Memory B cell (primary cell): ENCODE data around the gene KCNC3.
A peak's percentile ranks its signal among the peaks of the same experiment; 100 is the strongest.
"Not testable (repeated sequence)": the region's sequence is repeated elsewhere in the genome, so short reads cannot be mapped to it uniquely, and the experiment has no call there.

Experiments
- ATAC-seq: fragments of 150-1000 bp; cut with Tn5 transposase; 2 replicates; pipeline ENCODE4 v1.10.0; 2021; ENCODE audit warnings: low read depth, mild to moderate bottlenecking, moderate library complexity
- DNase-seq, 2 donors: peaks; one replicate each; pipeline ENCODE4 v3.0.0; 2022; ENCODE audit warnings: low spot score in 2 of 2
- H3K27ac Mint-ChIP-seq: one replicate; pipeline ENCODE4 v1.8.0; 2022; ENCODE audit warnings: mild to moderate bottlenecking, moderate library complexity, mixed read lengths
- H3K27me3 Mint-ChIP-seq: one replicate; pipeline ENCODE4 v1.8.0; 2022; ENCODE audit warnings: mixed read lengths
- H3K36me3 Mint-ChIP-seq: one replicate; pipeline ENCODE4 v1.8.0; 2022; ENCODE audit warnings: mild to moderate bottlenecking, mixed read lengths
- H3K4me1 Mint-ChIP-seq: one replicate; pipeline ENCODE4 v1.8.0; 2022; ENCODE audit warnings: mixed read lengths
- H3K4me3 Mint-ChIP-seq: one replicate; pipeline ENCODE4 v1.8.0; 2022; ENCODE audit warnings: mild to moderate bottlenecking, moderate library complexity, mixed read lengths
- H3K9me3 Mint-ChIP-seq: one replicate; pipeline ENCODE4 v1.8.0; 2022; ENCODE audit warnings: mixed read lengths

KCNC3 gene

GRCh38 chr19:50361290-50362029 lies 32.3 kb upstream of the KCNC3 start:
- no peak overlapping the region for H3K27ac Mint-ChIP-seq
- H3K4me1 Mint-ChIP-seq = peaks cover 44% of the 10 kb centered on the region
- H3K27me3 Mint-ChIP-seq = no peaks in the 10 kb centered on the region
- H3K4me3 Mint-ChIP-seq = no peak overlapping the region
- peaks cover 2% of the 10 kb centered on the region for H3K9me3 Mint-ChIP-seq
- H3K36me3 Mint-ChIP-seq = no peaks in the 10 kb centered on the region
- DNase-seq (no peak), ATAC-seq (no peak)

DNA sequence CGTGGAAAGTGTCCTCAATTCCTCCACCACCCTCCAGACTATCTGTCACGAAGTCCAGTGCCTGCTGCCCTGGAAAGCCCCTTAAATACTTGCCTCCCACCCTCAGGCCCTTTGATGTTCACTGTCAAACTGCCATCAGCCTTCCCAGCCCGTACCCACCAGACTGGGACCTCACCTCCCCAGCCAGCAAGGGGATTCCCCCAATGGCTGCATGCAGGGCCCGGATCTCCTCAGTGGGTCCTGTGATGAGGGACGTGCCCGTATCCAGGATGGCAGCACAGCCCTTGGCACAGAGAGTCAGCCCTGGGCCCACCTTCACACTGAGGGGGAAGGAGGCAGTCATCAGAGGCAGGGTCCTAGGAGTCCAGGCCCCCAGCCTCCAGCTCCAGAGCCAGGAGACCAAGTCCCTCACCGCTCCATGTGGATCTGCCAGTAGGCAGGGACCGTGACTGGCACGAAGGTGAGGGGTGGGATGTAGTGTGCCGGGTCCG lies 30.2 kb upstream of the KCNC3 start:
- peaks cover 2% of the 10 kb centered on the region for H3K9me3 Mint-ChIP-seq
- H3K4me3 Mint-ChIP-seq = peak overlapping the region; percentile 93
- no peak for ATAC-seq
- H3K4me1 Mint-ChIP-seq = peaks cover 36% of the 10 kb centered on the region
- no peaks in the 10 kb centered on the region for H3K27me3 Mint-ChIP-seq
- no peak for DNase-seq
- no peaks in the 10 kb centered on the region for H3K36me3 Mint-ChIP-seq
- peak overlapping the region; percentile 97 for H3K27ac Mint-ChIP-seq

DNA sequence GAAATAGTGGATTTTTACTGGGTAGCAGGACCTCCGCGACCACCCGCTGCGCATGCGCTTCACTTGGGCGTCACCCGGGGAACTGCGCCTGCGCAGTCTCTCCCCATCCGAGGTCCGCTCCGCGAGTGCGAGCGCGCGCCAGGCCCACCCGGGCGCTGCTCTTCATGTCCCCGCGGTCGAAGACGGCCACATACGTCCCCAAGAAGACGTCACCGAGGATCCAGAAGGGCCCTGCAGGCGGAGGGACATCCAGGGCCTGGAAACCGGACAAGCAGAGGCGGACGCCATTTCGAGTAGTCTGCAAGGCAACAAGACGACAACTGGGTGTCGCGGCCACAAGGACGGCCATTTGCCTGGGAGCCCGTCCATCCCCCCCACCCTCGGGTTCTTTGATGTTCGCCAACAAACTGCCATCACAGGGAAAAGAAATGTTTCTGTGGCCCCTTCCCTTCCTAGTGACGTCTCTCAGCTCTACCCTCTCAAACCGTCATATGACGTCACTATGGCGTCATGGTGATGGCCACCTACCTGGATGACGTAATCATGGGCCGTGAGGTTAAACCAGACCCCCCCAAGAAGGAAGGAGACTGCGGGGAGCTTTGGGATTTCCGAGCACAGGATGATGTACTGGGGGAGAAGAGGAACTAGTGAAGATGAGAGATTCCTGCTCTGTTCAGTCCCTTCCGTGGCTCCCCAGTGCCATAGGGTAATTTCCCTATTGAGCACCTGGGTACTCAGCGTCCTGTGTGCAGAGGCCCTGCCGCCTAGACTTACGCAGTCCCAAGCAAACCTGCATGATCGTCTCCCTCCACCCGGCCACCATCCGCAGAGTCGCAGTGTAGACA lies 29.5 kb upstream of the KCNC3 start:
- peaks cover 36% of the 10 kb centered on the region for H3K4me1 Mint-ChIP-seq
- peak; percentile 80 to 85 for DNase-seq
- no peaks in the 10 kb centered on the region for H3K36me3 Mint-ChIP-seq

DNA sequence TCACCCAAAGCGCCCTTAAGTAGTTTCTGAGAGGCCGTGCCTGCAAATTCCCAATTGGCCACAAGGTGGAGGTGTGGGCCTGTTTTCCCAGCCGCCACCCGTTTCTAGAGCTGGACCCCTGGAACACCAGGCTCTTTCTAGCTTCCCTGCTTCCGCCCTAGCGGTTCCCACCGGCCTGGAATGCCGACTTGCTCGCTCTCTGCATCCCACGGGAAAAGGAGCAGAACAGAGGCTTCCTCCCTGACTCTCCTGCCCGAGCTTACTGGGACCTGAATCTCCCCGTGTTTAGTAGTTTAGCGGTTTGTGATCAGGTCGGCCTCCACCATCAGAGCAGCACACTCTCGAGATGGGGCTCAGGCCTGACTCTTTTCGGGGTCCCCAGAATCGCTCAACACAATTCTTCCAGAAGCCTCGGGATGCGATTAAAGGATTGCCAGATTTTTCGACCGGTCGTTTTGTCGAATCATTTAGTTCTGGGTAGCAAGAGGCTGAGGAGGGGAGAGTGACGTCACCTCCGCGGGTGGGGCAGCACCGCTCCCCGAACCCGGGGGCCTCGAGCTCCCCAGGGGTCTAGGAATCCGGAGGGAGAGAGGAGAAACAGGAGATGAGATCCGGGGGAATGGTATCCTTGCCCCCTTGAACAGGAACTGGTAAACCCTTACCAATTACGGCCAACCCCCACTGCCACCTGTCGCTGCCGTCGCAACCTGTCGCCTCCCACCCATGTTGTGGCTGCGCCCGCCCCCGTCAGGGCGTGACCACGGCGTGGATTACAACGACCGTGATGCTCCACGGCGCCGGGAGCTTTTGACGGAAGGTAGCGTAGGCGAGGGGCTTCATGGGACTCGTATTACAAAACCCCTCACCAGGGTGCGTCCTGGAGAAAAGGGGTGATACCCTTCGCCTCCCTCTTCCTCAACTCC lies 28.3 kb upstream of the KCNC3 start:
- Mint-ChIP-seq H3K27me3 (no peaks in the 10 kb centered on the region), H3K36me3 (no peaks in the 10 kb centered on the region), H3K9me3 (peaks cover 2% of the 10 kb centered on the region), H3K4me3 (peak overlapping the region; percentile 93), H3K27ac (peak overlapping the region; percentile 97), H3K4me1 (peaks cover 33% of the 10 kb centered on the region)
- DNase-seq (peak; percentile 87 to 91), ATAC-seq (peak; percentile 74)

More for the DNA sequence above, 29.5 kb upstream of the KCNC3 start:
- peak; percentile 31 for ATAC-seq
- Mint-ChIP-seq H3K27ac (peak overlapping the region; percentile 97), H3K9me3 (peaks cover 2% of the 10 kb centered on the region), H3K27me3 (no peaks in the 10 kb centered on the region), H3K4me3 (peak overlapping the region; percentile 93)

DNA sequence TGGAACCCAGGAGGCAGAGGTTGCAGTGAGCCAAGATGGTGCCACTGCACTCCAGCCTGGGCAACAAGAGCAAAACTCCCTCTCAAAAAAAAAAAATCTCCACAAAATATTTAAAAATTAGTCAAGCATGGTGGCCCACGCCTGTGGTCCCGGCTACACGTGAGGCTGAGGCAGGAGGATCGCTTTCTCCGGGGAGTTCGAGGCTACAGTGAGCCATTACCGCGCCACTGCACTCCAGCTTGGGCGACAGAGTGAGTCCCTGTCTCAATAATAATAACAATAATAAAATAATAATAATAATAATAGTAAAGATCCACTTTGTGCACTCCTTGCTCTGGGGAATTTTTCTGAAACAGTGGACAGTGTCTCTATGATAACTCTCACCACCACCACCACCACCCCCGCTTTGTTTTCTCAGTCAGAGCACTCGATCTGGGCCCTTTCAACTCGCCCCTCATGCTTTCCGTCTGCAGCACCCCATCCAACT lies 27.6 kb upstream of the KCNC3 start:
- Mint-ChIP-seq H3K4me3 (peak overlapping the region; percentile 93), H3K27ac (peak overlapping the region; percentile 97), H3K9me3 (peaks cover 2% of the 10 kb centered on the region), H3K27me3 (no peaks in the 10 kb centered on the region), H3K4me1 (peaks cover 32% of the 10 kb centered on the region), H3K36me3 (no peaks in the 10 kb centered on the region)
- DNase-seq = no peak
- no peak for ATAC-seq

DNA sequence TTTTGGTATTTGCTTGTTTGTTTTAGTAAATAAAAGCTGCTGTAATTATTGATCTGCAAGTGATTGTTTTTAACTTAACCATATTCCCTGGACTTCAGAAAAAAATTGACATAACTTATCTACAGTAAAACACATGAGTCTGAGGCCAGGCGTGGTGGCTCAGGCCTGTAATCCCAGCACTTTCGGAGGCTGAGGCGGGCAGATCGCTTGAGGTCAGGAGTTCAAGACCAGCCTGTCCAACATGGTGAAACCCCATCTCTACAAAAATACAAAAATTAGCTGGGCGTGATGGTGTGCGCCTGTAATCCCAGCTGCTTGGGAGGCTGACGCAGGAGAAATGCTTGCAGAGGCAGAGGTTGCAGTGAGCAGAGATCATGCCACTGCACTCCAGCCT lies 24.3 kb upstream of the KCNC3 start:
- ATAC-seq, H3K9me3 Mint-ChIP-seq, DNase-seq, H3K27me3 Mint-ChIP-seq, H3K36me3 Mint-ChIP-seq, H3K4me3 Mint-ChIP-seq, H3K27ac Mint-ChIP-seq: not testable (repeated sequence)
- peaks cover 16% of the 10 kb centered on the region for H3K4me1 Mint-ChIP-seq

DNA sequence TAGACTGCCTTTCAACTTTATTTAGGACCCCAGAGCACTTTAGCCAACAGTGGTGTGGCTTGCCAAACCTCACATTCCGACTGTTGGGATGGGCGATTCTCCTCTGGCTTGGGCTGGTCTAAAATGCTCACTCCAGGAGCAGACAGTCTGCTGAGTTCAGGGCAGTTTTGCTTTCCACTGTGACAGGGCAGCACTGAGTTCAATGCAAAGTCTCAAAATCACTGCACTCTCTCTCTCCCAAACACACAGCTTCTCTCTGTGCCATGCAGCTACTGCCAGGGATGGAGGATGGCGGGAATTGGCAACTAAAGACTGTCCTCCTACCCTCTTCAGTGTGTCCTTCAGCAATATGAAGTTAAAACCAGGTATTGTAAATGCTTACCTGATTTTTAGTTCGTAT lies 23.1 kb upstream of the KCNC3 start:
- Mint-ChIP-seq H3K4me3 (no peak overlapping the region), H3K27ac (no peak overlapping the region), H3K4me1 (peaks cover 19% of the 10 kb centered on the region), H3K27me3 (no peaks in the 10 kb centered on the region), H3K9me3 (no peaks in the 10 kb centered on the region), H3K36me3 (no peaks in the 10 kb centered on the region)
- DNase-seq = no peak
- no peak for ATAC-seq

- Mint-ChIP-seq H3K9me3 (no peaks in the 10 kb centered on the region), H3K4me3 (peak overlapping the region; percentile 14), H3K27ac (peak overlapping the region; percentile 58), H3K36me3 (no peaks in the 10 kb centered on the region), H3K27me3 (no peaks in the 10 kb centered on the region), H3K4me1 (peaks cover 24% of the 10 kb centered on the region)
- DNase-seq (no peak), ATAC-seq (no peak)
Observed at GRCh38 chr19:50349277-50350057, 20.3 kb upstream of the KCNC3 start.

DNA sequence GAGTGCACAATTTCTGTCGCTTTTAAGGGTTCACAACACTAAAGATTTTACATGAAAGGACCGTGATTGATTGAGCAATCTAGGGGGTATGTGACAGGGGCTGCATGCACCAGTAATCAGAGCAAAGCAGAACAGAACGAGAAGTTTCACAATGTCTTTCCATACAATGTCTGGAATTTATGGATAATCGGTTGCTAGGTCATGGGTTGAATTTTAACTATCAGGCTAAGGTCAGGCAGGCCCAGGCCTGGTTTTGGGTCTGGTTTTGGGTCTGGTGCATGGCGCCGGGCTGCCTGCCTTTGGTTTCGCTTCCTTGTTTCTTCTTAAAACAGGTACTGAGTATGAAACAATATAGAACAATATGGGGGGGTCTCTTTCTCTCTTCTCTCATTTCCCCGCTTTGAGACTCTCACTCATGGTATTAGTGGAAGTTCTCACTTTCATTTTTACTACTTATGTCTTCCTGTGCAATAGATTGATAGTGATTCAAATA lies 18.0 kb upstream of the KCNC3 start:
- DNase-seq (peak; percentile 55 to 70), ATAC-seq (peak; percentile 59)
- peaks cover 28% of the 10 kb centered on the region for H3K4me1 Mint-ChIP-seq
- peak overlapping the region; percentile 63 for H3K4me3 Mint-ChIP-seq
- H3K27me3 Mint-ChIP-seq, H3K9me3 Mint-ChIP-seq, H3K36me3 Mint-ChIP-seq: not testable (repeated sequence)
- peak overlapping the region; percentile 85 for H3K27ac Mint-ChIP-seq

- ATAC-seq = peak; percentile 76
- peak; percentile 71 to 77 for DNase-seq
- H3K4me3 Mint-ChIP-seq = peak overlapping the region; percentile 91
Observed at GRCh38 chr19:50344661-50345318, 15.6 kb upstream of the KCNC3 start.

DNA sequence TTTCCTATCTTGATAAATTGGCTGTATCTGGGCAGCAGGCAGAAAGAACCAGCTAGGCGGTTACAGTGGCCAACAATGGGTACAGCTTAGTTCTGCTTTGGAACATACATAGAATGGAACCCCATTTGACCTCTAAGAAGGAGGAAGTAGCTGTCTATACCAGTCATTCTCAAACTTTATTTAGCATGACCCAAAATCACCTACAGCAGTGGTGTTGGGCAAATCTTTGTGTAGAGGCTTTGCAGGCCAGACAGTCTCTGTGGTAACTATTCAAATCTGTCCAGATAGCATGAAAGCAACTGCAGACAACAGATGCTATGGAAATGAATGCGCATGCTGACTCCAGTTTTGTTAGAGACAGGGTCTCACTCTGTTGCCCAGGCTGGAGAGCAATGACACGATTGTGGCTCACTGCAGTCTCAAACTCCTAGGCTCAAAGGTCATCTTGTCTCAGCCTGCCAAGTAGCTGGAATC lies 12.0 kb upstream of the KCNC3 start:
- H3K4me1 Mint-ChIP-seq = peaks cover 41% of the 10 kb centered on the region
- H3K4me3 Mint-ChIP-seq = peak overlapping the region; percentile 82
- no peaks in the 10 kb centered on the region for H3K27me3 Mint-ChIP-seq
- peak; percentile 63 for ATAC-seq
- peaks cover 29% of the 10 kb centered on the region for H3K36me3 Mint-ChIP-seq
- peak in 1 of 2 donors; percentile 47 for DNase-seq
- no peaks in the 10 kb centered on the region for H3K9me3 Mint-ChIP-seq
- peak overlapping the region; percentile 58 for H3K27ac Mint-ChIP-seq

More at GRCh38 chr19:50344661-50345318, 15.6 kb upstream of the KCNC3 start:
- peak overlapping the region; percentile 85 for H3K27ac Mint-ChIP-seq
- no peaks in the 10 kb centered on the region for H3K27me3 Mint-ChIP-seq
- H3K9me3 Mint-ChIP-seq = no peaks in the 10 kb centered on the region
- H3K4me1 Mint-ChIP-seq = peaks cover 37% of the 10 kb centered on the region
- H3K36me3 Mint-ChIP-seq = peaks cover 13% of the 10 kb centered on the region

- no peaks in the 10 kb centered on the region for H3K27me3 Mint-ChIP-seq
- H3K4me3 Mint-ChIP-seq = peak overlapping the region; percentile 82
- no peak overlapping the region for H3K27ac Mint-ChIP-seq
- ATAC-seq (no peak), DNase-seq (no peak)
- H3K36me3 Mint-ChIP-seq = peaks cover 35% of the 10 kb centered on the region
- H3K4me1 Mint-ChIP-seq = peaks cover 45% of the 10 kb centered on the region
- H3K9me3 Mint-ChIP-seq = no peaks in the 10 kb centered on the region
Observed at GRCh38 chr19:50340331-50340730, 11.2 kb upstream of the KCNC3 start.
